ENCODE data around the gene BICRA.

BICRA gene

GRCh38 chr19:47601180-47601904 lies 7.6 kb upstream of the BICRA start:
- DNase-seq, result no peak

GRCh38 chr19:47603706-47604565 lies 5.0 kb upstream of the BICRA start:
- no peak for DNase-seq

- no peak for DNase-seq
Observed at GRCh38 chr19:47607564-47608073, 1.3 kb upstream of the BICRA start.

GRCh38 chr19:47608074-47608918 lies 638 bp upstream of the BICRA start:
- DNase-seq, result peak; percentile 89

GRCh38 chr19:47609906-47610894 lies 1.3 kb downstream of the BICRA start:
- DNase-seq, result no peak

GRCh38 chr19:47610902-47611301 lies 2.0 kb downstream of the BICRA start:
- no peak for DNase-seq

- DNase-seq, result no peak
Observed at GRCh38 chr19:47613165-47614020, 4.5 kb downstream of the BICRA start.

- DNase-seq, result no peak
Observed at GRCh38 chr19:47614021-47614295, 5.0 kb downstream of the BICRA start.

GRCh38 chr19:47614559-47614958 lies 5.6 kb downstream of the BICRA start:
- DNase-seq, result no peak

- no peak for DNase-seq
Observed at GRCh38 chr19:47615230-47615629, 6.3 kb downstream of the BICRA start.

GRCh38 chr19:47615714-47616113 lies 6.8 kb downstream of the BICRA start:
- DNase-seq, result no peak

- no peak for DNase-seq
Observed at GRCh38 chr19:47618771-47619170, 9.8 kb downstream of the BICRA start.

- no peak for DNase-seq
Observed at GRCh38 chr19:47619763-47620162, 10.8 kb downstream of the BICRA start.

- no peak for DNase-seq
Observed at GRCh38 chr19:47623151-47623920, 14.4 kb downstream of the BICRA start.

GRCh38 chr19:47623921-47624391 lies 15.0 kb downstream of the BICRA start:
- no peak for DNase-seq

GRCh38 chr19:47625650-47626049 lies 16.7 kb downstream of the BICRA start:
- DNase-seq, result no peak

- no peak for DNase-seq
Observed at GRCh38 chr19:47626238-47626637, 17.3 kb downstream of the BICRA start.

- no peak for DNase-seq
Observed at GRCh38 chr19:47628078-47628771, 19.3 kb downstream of the BICRA start.

- no peak for DNase-seq
Observed at GRCh38 chr19:47630594-47630993, 21.7 kb downstream of the BICRA start.

Measured in NCI-H2029 (cell line).